ENCODE results near the gene MCUB. TPM values are rescaled to one million over a fixed set of nuclear protein-coding genes. Genes with fewer than 3 reads are reported as not detected.
"Not testable (repeated sequence)": the region's sequence is repeated elsewhere in the genome, so short reads cannot be mapped to it uniquely, and the experiment has no call there.

MCUB gene, protein sequence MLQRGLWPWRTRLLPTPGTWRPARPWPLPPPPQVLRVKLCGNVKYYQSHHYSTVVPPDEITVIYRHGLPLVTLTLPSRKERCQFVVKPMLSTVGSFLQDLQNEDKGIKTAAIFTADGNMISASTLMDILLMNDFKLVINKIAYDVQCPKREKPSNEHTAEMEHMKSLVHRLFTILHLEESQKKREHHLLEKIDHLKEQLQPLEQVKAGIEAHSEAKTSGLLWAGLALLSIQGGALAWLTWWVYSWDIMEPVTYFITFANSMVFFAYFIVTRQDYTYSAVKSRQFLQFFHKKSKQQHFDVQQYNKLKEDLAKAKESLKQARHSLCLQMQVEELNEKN
- polyA plus RNA-seq (2013, experiment 1 of 2; ENCODE audit: insufficient read length) = 10.1 TPM
- polyA plus RNA-seq (2013, experiment 2 of 2; ENCODE audit: insufficient read length) = 10.5 TPM

DNA sequence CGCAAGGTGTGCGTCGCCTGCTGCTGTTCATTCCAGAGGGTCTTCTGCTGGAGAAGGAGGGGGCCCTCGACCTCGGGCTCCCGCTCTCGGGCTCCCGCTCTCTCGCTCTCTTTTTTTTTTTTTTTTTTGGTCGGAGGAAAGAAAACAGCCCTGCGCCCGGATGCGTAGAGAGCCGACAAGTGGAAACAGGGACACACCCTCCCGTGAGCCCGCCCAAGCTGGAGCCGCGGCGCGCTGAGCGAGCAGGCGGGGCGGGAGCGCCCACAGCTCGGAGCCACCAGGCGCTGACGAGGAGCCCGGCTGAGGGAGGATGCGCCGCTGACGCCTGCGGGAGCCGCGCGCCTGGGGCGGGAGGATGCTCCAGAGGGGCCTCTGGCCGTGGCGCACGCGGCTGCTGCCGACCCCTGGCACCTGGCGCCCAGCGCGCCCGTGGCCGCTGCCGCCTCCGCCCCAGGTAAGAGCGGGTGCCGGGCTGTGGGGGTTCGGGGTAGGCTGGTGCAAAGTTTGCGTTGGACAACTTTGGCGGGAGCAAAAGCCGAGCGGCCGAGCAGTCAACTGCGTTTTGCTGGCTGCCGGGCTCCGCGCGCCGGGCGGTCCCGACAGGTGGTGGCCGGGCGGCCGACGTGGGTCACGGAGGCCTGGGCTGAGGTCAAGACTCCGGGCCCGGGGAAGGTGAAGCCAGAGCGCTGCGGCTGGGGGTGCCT, at the start of gene MCUB:
Gene MCUB, plus strand, starts transcription at position 264 of the 704 bp plus-strand sequence. Its CDS starts 92 bp downstream, at position 356.
- DNase-seq = peak; percentile 85

DNA sequence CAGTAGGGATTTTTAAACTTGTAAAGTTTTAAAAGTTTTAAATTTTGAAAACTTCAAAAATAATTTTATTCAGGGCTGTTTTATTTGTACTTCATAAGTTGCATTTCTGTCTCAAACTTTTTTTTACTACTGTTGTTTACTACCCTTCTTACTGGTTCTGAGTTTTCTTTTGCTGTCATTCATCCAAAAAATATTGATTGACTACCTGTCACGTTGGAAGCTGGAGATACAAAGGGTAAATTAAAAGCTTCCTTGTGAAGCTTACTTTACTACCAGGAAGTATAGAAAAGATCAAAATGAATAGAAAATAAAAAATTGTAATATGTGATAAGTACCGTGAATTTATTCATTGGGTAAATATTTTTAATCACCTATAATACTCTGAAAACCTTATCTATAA, 49.4 kb upstream of the MCUB start:
- no peak for DNase-seq

DNA sequence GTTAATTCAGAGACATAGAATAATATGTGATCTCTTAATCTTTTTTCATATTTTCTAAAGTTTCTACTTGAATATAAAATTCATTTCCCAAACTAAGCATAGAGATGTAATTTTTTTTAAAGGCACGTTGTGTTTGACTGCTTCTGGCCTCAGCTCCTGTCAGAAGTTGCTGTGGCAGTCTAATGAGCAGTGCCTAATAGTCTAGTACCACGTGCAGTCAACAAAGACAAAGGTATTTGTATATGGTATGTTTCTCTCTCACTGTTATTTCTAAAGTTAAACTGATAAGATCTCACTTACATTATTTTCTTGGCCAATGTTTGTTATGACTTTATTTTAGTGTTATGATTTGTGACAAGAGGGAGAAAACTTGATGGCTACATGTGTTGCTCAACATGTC, 48.6 kb upstream of the MCUB start:
- DNase-seq = no peak

DNA sequence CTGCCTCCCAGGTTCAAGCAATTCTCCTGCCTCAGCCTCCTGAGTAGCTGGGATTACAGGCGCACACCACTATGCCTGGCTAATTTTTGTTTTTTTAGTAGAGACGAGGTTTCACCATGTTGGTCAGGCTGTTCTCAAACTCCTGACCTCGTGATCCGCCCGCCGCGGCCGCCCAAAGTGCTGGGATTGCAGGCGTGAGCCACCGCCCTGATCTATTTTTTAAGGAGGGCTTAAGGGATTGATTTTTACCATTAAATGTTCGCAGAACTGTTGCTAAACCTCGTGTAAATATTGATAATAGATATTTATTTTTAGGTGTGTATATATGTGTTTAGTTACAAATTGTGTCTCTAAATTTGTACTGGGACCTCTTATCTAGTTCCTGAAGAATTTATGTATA, 46.7 kb upstream of the MCUB start:
- not testable (repeated sequence) for DNase-seq

DNA sequence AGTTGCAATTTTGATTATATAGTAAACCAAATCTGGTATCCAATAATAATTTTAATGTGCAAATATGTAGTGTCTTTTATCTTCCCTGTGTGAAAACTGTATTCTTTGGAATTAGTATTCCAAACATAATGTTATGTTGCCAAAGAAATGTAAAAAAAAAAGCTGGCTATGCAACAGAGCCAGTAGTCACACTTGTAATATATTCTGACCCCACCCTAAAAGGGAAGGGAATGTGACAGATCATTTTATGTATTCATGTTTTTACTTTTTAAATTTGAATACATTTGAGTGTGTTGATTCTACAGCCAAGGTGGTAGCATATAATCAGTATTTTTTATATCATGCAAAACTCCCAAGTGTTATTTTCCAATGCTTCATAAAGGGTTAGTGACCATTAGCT, 27.9 kb upstream of the MCUB start:
- DNase-seq = no peak

DNA sequence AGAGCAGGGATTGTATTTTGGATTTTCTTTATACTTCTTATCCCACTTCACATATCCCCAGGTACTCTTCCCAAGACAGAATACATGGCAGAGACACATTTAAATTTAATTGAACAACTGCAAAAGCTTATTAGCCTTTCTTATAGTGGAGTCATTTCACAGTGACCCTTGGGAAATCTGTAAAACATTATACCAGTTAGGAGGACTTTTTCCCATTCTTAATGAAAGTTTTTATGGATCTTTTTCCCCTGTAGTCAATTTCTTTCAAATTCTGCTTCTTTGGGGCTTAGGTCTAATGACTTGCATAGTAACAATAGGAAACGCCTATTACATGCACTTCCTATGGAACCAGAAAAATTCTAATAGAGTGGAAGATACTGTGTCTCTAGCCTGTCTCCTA, 14.6 kb upstream of the MCUB start:
- no peak for DNase-seq

DNA sequence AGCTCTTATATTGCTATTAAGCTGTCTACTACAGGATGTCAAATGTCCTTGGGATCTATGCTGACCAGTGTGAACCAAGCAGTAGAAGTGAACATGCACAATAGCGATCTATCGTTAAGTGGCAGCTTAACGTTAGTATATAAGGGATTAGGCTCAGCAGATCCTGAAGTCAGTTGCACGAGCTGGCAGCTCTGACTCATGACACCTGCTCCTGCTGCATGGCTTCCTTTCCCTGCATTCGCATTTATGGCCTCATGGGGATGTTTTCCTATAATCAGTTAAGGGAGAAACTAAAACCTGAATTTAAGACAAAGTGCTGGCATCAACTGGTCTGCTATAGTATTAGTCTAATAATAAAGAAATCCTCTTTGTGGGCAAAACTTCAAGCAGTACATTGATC, 12.7 kb upstream of the MCUB start:
- no peak for DNase-seq

DNA sequence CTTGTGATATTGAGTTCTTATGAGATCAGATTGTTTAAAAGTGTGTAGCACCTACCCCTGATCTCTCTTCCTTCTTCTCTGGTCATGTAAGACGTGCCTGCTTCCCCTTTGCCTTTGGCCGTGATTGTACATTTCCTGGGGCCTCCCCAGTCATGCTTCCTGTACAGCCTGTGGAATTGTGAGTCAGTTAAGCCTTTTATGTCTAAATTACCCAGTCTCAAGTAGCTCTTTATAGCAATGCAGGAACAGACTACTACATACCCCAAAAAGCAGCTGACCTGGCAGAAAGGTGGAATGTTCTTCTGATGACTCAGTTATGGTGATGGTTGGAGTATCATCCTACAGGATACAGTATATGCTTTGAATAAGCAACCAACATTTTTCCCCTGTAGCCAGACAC, 11.4 kb upstream of the MCUB start:
- peak; percentile 83 for DNase-seq

DNA sequence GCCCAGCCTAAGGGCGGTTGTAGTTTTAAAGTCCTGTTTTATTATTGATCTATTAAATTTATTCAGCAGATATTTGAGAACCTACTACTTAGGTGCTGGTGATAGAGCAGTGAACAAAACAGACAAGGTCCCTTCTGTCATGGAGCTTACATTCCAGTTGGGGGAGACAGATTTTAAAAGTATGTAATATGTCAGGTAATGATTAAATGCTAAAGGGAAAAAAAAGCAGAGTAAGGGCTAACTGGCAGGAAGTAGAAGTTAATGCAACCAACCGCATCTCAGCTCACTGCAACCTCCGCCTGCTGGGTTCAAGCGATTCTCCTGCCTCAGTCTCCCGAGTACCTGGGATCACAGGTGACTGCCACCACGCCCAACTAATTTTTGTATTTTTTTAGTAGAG, 7.8 kb upstream of the MCUB start:
- no peak for DNase-seq

DNA sequence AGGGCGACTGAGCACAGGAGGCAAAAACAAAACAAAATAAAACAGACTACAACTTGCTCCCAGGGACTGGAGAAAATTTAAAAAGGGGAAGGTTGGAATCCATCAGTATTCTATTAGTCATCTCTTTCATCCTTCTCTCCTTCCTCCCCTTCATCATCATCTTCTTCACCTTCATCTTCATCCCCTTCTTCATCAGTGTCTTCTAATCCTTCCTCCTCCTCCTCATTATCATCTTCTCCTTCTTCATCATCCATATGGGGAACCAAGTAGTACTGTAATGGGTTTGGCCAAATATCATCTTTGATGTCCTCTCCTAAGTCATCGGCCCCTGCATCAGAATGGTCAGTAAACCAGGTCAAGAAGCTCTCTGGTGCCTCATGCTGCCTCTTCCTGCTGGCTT, 6.9 kb upstream of the MCUB start:
- DNase-seq = no peak

DNA sequence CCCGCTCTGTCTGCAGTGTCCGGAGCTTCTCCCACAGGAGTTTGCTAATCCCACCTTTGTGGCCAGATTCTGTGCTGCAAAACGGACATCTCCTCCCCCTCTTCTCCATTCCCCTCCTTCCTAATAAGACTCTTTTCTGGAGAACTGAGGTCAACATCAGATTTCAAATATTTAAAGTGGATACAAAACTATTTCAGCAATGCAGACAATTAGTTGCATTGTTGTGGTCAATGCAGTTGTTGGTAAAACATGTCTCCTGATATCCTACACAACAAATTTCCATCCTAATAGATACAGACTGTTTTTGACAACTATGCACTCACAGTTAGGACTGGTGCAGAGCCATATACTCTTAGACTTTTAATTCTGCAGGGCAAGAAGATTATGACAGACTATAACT, 5.1 kb upstream of the MCUB start:
- DNase-seq = peak; percentile 5

DNA sequence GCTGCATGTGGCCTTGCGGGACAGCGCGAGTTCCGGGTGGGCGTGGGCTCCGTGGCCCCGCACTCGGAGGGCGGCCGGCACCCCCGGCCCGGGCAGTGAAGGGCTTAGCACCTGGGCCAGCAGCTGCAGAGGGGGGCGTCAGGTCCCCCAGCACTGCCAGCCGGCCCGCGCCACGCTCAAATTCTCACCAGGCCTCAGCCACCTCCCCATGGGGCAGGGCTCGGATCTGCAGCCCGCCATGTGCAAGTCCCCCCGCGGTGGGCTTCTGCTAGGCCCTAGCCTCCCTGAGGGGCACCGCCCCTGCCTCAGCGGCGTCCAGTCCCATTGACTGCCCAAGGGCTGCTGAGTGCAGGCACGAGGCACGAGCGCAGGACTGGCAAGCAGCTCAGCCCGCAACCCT, 2.6 kb upstream of the MCUB start:
- no peak for DNase-seq

DNA sequence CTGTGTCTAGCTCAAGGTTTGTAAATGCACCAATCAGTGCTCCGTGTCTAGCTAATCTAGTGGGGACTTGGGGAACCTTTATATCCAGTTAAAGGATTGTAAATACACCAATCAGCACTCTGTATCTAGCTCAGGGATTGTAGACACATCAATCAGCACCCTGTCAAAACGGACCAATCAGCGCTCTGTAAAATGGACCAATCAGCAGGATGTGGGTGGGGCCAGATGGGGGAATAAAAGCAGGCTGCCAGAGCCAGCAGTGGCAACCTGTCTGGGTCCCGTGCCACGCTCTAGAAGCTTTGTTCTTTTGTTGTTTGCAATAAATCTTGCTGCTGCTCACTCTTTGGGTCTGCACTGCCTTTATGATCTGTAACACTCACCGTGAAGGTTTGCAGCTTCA, 2.0 kb upstream of the MCUB start:
- DNase-seq = not testable (repeated sequence)

DNA sequence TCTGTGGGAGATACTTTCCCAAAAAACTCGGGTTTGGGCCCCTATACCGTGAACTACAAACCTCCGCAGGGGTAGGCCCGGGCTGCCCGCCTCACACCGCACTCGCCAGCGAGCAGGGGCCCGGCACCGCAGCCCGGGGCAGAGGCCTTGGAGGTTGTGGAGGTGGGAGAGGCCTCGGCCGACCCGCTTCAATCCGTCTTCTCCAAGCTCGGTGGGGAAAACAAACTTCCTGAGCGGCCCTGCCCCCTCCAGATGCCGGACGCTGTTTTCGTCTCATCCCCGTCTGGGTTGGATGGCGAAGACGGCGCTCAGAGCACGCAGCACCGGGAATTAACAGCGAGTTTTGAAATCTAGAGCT, 442 bp upstream of the MCUB start:
- DNase-seq = no peak

DNA sequence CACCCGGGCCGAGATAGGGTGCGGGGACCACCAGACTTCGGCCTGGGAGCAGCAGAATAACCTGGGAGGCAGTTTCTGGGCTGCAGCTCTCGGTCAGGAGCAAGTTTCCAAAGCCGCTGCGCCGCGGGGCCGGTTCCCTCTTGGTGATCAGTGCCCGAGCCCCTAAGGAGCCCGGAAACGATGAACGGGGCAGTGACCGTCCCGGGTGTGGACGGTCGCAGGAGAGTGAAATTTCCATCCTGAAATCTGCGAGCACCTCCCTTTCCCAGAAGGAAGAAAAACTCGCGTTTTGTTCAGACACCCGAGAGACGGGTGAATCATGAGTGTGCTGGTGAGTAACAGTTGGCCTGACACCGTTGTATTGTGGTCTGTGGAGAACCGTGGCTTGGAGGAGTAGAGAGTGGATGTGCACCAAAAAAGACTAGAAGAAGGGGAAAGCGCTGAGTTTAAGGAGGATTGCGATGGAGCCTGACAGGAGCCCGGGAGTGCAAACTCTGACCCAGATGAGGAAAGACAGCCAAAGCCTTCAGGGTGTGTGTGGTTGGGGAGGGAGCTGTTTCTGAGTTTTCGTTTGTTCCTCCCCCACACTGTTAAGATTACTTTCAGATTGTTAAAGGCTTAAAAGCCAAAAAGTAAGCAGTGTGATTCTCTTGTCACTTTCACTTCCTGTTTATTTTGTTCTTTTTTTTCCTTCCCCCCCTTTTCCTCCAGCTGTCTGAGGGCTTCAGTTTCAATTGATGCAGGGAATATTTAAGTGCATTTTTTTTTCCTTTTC, 828 bp downstream of the MCUB start:
- DNase-seq = peak; percentile 71

DNA sequence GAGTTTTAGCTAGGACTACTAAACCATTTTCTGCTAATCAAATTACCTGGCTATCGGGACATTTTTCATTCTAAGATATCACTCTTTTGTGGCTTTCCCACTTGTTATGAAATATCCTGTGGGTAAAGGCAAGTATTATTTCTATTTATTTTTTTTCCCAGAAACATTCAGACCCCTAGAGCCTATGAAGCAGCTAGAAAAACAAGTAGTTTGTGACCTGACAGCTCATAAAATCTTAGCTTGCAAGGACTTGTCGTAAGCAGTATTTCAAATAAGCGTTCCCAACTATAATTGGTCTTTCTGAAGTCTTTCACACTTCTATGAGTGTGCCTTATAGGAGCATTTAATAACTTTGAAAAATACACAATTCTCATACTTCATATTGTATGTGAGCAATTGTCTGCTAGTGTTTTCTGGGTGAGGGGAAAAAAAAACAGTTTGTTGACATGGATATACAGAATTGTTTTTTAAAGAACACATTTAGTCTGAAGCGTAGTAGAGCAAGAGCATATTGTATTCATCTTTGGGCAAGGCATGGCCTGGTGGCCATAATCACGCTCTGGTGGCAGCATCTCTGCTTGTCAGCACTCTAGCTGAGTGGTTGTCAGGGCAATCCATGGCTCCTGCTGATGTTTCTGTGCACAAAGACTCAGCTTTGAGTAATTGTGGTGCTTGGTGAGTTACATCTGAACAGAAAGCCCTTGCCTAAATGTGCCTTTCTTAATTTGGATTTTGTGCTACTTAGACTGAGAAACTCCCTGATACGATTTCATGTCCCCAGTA, 2.6 kb downstream of the MCUB start:
- DNase-seq = no peak

DNA sequence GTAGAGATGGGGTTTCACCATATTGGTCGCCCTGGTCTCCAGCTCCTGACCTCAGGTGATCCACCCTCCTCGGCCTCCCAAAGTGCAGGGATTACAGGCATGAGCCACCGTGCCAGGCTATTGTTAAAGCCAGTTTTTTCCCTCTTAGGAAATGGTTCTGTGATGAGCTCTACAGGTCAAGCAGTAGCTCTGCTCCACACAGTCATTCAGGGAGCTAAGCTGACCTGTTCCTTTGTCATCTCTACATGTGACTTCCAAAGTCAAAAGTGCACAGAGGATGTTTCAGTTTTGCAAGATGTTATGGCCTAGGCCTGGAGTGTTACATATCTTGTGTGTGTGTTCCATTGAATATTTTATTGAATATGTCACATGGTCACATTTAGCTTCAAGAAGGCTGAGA, 11.4 kb downstream of the MCUB start:
- no peak for DNase-seq

DNA sequence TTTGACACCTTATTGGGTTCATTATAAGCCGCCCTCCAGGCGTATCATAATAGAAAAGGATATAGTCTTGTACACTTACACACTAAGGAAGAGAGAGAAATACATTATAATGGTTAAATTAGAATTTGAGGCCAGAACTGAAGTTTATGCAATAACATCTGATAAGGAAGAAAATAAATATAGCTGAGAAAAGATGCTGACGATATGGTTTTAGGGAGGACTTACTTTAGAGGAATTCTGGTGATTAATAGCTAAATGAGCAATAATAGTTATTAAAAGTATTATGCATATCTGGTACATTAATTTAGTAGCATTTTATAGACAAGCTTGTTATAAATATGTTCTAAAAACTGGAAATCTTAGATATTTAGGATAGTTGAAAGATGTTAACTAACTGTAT, 12.1 kb downstream of the MCUB start:
- DNase-seq = no peak

DNA sequence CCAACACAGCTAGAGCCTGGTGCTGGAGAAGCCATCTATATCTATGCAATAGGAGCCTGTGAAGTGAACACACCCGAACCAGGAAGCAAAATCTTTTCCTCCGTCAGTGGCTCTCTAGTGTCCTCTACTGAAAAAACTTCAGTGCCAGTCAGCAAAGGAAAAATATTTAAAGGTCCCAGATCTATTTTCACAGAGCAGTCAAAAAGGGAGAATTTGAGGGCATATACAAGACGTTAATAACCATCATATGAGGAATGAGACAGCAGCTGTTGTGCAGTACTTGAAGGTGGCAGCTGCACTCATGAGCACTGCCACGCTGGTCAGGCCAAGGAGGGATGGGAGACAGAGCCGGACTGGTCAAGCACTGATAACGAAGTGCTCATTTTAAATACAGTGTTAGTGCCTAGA, 14.4 kb downstream of the MCUB start:
- peak; percentile 13 for DNase-seq

DNA sequence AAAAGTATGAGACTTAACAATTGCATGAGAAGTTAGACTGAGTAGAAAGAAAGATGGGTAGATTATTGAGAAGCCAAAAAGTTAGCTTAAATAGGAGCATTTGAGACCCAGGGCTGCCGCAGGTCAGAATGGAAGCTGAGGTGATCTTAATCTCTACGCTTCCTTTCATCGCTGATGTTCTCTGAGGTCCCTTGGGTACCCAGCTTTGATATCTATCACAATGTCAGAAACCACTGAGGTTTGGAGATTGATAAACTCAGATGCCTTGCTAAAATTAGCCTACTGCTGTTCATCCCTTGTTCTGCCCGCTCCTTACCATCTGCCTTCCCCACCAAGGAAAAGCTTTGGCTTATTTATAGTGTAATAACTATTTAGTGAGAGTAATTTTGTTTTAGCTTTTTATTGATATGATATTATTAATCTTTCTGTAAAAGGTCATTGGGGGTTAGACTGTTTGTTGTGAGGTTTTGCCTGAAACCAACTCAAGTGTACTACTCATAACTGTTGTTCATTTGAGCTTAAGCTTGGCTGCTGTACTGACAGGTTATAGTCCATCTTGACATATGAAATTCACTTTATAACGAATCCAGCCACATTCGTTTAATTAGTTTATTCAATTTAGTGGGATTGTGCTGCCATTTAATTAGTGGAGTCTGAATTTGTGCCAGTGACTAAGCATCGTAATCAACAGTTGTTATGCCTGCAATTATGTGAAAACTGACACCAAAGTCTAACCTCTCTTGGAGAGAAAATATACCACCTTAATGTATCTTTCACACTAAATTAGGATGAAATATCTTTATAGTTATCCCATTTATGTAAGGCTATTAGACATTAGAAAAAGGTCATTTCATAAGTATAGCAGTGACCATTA, 15.1 kb downstream of the MCUB start:
- no peak for DNase-seq

DNA sequence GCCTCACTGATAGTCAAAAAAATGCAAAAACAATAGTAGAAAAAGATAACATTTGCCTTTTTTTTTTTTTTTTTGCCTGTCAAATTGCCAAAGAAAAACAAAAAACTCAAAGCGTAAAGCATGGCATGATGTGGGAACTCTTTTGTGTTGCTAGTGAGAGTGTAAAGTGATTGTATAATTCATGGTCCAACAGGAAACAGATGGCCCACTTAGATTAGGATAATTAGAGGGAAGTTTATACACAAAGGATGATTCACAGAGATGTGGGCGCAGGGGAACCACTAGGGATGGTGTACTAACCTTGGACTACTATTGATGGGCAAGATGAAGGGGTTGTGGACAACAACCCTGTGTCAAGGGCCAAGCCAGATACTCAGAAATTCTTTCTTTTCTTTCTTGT, 16.4 kb downstream of the MCUB start:
- DNase-seq = peak; percentile 10

DNA sequence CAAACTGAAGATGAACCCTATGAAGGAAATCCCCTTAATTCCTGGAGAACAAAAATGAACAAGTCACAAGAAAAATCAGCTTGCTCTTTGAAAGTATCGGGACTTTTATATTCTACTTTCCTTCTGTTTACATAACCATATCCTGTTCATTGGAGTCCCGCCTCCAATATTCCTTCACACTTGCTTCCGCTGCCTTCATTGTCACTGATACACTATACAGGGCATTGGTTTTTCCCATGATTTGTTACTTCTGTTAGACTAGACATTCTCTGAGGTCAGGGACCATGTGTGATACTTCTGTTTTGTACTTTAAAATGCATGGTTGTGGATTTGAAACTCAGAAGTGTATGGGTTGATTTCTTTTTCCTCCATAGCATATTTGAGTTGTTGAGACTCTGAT, 18.8 kb downstream of the MCUB start:
- DNase-seq = no peak

Measured in fibroblast of skin of abdomen (primary cell).